Lower leg skin (tissue), 4 donors: ENCODE results near the gene CAB39. TPM values are rescaled to one million over a fixed set of nuclear protein-coding genes. Genes with fewer than 3 reads are reported as not detected.

Experiments used
- DNase-seq, 2 donors: peaks; one replicate each; pipeline ENCODE4 v3.0.0-alpha.2; 2019; ENCODE audit warnings: low spot score in 2 of 2
- H3K4me3 ChIP-seq: fragments of 200-600 bp; sonication (generic); 2 replicates; pipeline ENCODE4 v1.5.1; 2017; ENCODE audit warnings: mild to moderate bottlenecking, low read depth; ENCODE audit not compliant: poor library complexity, severe bottlenecking
- POLR2A ChIP-seq, 2 donors: fragments of 450-650 bp; IDR thresholded peaks; one replicate each; pipeline ENCODE4 v1.6.1; 2016 to 2017; ENCODE audit warnings: antibody characterized with exemption in 2 of 2, mild to moderate bottlenecking in 1 of 2, moderate library complexity in 1 of 2
- WGBS, 2 donors: methylation state at CpG; one replicate each; pipeline ENCODE4 v1.1.5; 2018; 5-methylcytosine and 5-hydroxymethylcytosine counted together
- intact Hi-C: fragments of 100-400 bp; cut with DNase I; formaldehyde crosslinking; loops from one replicate; pipeline ENCODE4 v1.15.0; 2023; ENCODE audit warnings: low total_unique reads
- total RNA-seq, 4 donors: library from RNA; depleted of rRNA; stranded (reverse); fragments of >200 nt; gene quantifications; one replicate each; pipeline ENCODE4 v1.1.0, GENCODE V29; 2016
- TF ChIP-seq, protein P1 (sequence below), 3 donors: fragments of 450-650 bp; IDR thresholded peaks; one replicate each; pipeline ENCODE4 v1.5.1; 2016; ENCODE audit warnings: antibody characterized with exemption in 3 of 3, mild to moderate bottlenecking in 3 of 3, moderate library complexity in 2 of 3

The CAB39 gene
- total RNA-seq, 4 donors from 2014 or later, result 65.5 to 74.7 (median 70.4) TPM

DNA sequence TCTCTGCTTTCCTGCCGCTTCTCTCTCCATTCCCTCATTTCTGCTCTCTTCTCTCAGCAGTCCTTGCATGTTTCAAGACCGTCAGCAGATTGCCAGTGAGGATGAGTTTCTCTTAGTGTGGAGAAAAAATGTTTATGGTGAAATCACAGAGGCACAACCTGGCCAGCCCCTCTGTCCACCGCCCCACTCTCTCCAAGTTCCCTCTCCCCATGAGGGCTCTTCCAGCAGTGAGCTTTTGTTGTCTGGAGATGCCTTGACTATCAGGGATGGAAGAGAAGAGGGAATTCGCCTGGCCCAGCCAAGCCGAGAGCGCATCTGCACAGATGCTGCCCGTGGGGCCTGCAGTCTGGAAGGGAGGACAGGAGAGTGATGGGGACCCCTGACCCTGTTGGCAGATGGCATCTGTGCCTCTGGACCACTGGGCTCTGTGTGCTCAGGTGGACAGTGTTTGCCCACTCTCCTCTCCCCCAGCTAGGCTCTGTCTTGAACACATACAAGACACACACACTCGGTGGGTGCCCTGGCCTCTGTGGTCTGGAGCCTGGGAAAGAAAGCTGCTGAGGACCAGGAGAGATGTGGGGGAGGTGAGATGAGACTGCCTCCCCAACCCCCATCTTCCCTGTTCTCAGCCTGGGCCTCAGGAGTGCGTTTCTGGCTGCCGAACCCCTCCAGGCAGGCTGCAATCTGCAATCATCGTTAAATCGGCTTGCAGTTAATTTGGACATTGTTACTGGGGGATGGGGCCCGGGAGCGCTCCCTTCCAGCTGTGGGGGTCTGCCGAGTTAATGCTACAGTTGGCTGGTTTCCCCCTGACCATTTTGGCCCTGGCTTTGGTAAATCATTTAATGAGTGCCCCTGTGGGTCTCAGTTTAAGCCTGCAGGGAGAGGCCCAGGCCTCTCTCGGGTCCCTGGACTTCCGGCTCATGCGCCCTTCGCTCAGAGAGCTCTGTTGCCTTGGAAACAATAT, 156.6 kb downstream of the CAB39 start:
- 80 to 89% methylated on average over 19 of the region's 19 CpGs for WGBS, 2 donors
- TF ChIP-seq, protein P1, sequence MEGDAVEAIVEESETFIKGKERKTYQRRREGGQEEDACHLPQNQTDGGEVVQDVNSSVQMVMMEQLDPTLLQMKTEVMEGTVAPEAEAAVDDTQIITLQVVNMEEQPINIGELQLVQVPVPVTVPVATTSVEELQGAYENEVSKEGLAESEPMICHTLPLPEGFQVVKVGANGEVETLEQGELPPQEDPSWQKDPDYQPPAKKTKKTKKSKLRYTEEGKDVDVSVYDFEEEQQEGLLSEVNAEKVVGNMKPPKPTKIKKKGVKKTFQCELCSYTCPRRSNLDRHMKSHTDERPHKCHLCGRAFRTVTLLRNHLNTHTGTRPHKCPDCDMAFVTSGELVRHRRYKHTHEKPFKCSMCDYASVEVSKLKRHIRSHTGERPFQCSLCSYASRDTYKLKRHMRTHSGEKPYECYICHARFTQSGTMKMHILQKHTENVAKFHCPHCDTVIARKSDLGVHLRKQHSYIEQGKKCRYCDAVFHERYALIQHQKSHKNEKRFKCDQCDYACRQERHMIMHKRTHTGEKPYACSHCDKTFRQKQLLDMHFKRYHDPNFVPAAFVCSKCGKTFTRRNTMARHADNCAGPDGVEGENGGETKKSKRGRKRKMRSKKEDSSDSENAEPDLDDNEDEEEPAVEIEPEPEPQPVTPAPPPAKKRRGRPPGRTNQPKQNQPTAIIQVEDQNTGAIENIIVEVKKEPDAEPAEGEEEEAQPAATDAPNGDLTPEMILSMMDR (IDR thresholded peaks at IDR 0.05), result no peak
- TF ChIP-seq POLR2A (IDR thresholded peaks at IDR 0.05), result no peak
- intact Hi-C loops, result no loop called here
- H3K4me3 ChIP-seq, result no peak overlapping the region
- no peak for DNase-seq

DNA sequence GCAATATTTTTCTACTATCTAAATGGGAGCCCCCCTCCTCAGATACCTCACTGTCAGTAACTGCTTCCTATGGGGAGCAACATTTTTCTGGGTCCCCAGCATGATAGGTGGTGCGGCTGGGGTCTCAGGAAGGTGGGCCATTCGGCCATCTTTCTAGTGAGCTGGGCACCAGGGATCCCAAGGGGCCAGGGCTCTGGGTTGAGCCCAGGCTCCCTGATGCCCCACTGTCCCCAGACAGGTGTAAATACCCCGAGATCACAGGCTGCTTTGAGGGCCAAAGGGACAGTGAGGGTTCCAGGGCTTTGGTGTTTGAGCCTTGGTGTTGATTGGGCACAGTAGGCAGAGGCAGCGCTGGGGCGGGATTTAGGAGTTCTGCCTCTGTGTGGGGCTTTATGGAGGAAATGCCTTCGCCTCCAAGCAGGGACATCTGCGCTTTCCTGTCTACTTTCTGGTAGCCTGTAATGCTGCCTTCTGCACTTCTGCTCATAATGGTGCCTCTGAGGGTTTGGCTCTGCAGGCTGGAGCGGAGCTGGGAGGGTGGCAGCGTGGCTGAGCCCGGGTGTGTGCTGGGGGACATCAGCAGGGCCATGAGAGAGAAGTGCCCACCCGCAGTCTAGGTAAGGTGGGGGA, 157.4 kb downstream of the CAB39 start:
- intact Hi-C loops, result no loop called here
- H3K4me3 ChIP-seq, result no peak overlapping the region
- DNase-seq, result no peak
- 80 to 84% methylated on average over 11 of the region's 11 CpGs for WGBS, 2 donors
- TF ChIP-seq, protein P1 (IDR thresholded peaks at IDR 0.05), result no peak
- TF ChIP-seq POLR2A (IDR thresholded peaks at IDR 0.05), result no peak

Other genes starting within 250 kb of the CAB39 start
- 10 to 100 TPM; 12.3 to 19.1 (median 14.0) TPM for gene ITM2C, start 152.1 kb downstream of the CAB39 start, total RNA-seq
- under 1 TPM in 1 of 4 donors, not detected in 3; 0.30 TPM for gene GPR55, start 212.4 kb downstream of the CAB39 start, total RNA-seq